Measurements from ENCODE around the gene FAM50B.

DNA sequence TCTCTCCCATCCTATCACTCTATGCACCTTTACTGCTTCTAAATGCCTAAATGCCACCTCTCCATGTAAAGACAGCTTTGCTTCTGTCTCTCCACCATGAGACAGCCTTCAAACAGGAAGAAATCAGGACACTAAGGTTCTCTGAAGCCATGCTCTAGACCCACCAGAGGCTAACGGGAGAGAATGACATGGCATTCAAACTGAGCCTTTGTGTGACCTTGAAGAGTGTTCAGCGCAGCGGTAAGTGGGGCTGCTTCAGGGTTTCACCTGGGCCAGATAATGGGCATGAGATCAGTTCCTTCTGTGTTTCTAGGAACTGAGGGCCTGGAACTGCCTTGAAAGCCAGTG lies 20.1 kb downstream of the FAM50B start:
- TF ChIP-seq, protein P1, sequence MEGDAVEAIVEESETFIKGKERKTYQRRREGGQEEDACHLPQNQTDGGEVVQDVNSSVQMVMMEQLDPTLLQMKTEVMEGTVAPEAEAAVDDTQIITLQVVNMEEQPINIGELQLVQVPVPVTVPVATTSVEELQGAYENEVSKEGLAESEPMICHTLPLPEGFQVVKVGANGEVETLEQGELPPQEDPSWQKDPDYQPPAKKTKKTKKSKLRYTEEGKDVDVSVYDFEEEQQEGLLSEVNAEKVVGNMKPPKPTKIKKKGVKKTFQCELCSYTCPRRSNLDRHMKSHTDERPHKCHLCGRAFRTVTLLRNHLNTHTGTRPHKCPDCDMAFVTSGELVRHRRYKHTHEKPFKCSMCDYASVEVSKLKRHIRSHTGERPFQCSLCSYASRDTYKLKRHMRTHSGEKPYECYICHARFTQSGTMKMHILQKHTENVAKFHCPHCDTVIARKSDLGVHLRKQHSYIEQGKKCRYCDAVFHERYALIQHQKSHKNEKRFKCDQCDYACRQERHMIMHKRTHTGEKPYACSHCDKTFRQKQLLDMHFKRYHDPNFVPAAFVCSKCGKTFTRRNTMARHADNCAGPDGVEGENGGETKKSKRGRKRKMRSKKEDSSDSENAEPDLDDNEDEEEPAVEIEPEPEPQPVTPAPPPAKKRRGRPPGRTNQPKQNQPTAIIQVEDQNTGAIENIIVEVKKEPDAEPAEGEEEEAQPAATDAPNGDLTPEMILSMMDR (IDR thresholded peaks at IDR 0.05 in 4 of 5, conservative IDR thresholded peaks at IDR 0.05 in 1 of 5), result no peak
- TF ChIP-seq POLR2A (IDR thresholded peaks at IDR 0.05), result no peak

All from gastrocnemius medialis (tissue), 4 donors.